Heart left ventricle (tissue), 16 donors: Measurements from ENCODE around the gene LHFPL3. TPM values are rescaled to one million over a fixed set of nuclear protein-coding genes. Genes with fewer than 3 reads are reported as not detected.

Experiments
- ATAC-seq, 4 donors: fragments of 200-7000 bp; cut with Tn5 transposase; one replicate each; pipeline ENCODE4 v1.9.1; 2020 to 2022; ENCODE audit warnings: moderate library complexity in 4 of 4, mild to moderate bottlenecking in 3 of 4, moderate number of reproducible peaks in 1 of 4
- DNase-seq, 5 donors: peaks; one replicate each; pipeline ENCODE4 v3.0.0-alpha.2; 2020
- H3K27ac ChIP-seq, 12 donors: fragments of 200-600 bp; sonication (generic) in 4 of 12; one replicate each; pipeline versions ENCODE4 v1.5.0 to v1.8.0; 2016 to 2022; ENCODE audit warnings: mild to moderate bottlenecking in 2 of 12
- H3K27me3 ChIP-seq, 9 donors: fragments of 200-600 bp; sonication (generic) in 2 of 9; one replicate each; pipeline versions ENCODE4 v1.5.1 to v1.8.0; 2016 to 2022; ENCODE audit warnings: mild to moderate bottlenecking in 3 of 9
- H3K36me3 ChIP-seq, 9 donors: fragments of 200-600 bp; sonication (generic) in 2 of 9; one replicate each; pipeline versions ENCODE4 v1.5.0 to v1.8.0; 2018 to 2022; ENCODE audit warnings: mild to moderate bottlenecking in 2 of 9
- H3K4me1 ChIP-seq, 12 donors: fragments of 200-600 bp; sonication (generic) in 4 of 12; one replicate each; pipeline versions ENCODE4 v1.5.0 to v1.8.0; 2016 to 2022; ENCODE audit warnings: mild to moderate bottlenecking in 3 of 12
- H3K4me3 ChIP-seq, 12 donors: fragments of 200-600 bp; sonication (generic) in 4 of 12; one replicate each; pipeline versions ENCODE4 v1.5.0 to v1.8.0; 2017 to 2022; ENCODE audit warnings: mild to moderate bottlenecking in 9 of 12, moderate library complexity in 4 of 12
- H3K9me3 ChIP-seq, 12 donors: fragments of 200-600 bp; sonication (generic) in 4 of 12; one replicate each; pipeline versions ENCODE4 v1.5.0 to v1.8.0; 2016 to 2022; ENCODE audit warnings: mild to moderate bottlenecking in 1 of 12
- POLR2A ChIP-seq, 2 donors: fragments of 450-650 bp; IDR thresholded peaks; one replicate each; pipeline ENCODE4 v1.6.1; 2017; ENCODE audit warnings: antibody characterized with exemption in 2 of 2, mild to moderate bottlenecking in 2 of 2, moderate library complexity in 2 of 2
- WGBS, 4 donors: extraction: QIAGEN DNeasy Blood & Tissue Kit in 2 of 4; methylation state at CpG; one replicate each; pipeline versions ENCODE4 v1.1.5 to v1.1.7; 2013 to 2018; 5-methylcytosine and 5-hydroxymethylcytosine counted together
- intact Hi-C, 10 donors: fragments of 100-400 bp; cut with DNase I; formaldehyde crosslinking; loops; one replicate each; pipeline versions ENCODE4 v1.11.1 to v1.14.2; 2022
- polyA plus RNA-seq, 2 donors: library from polyadenylated mRNA; stranded (reverse); fragments of 200-250 nt; gene quantifications; one replicate each; pipeline ENCODE4 v1.2.3, GENCODE V29; 2013
- total RNA-seq, 9 donors: library from RNA; depleted of rRNA in 2 of 9; stranded (reverse); fragments of >200 nt in 2 of 9; fragmentation: NEBNext Ultra II Directional in 3 of 9; extraction: Animal tissue kit (Norgen Biotek cat#: 25700) in 3 of 9; gene quantifications; one replicate each; pipeline versions ENCODE4 v1.1.0 to v1.2.4, GENCODE V29; 2016 to 2023
- TF ChIP-seq, protein P1 (sequence below), 12 donors: fragments of 200-600 bp; sonication (generic) in 4 of 12; IDR thresholded peaks; one replicate each; pipeline versions ENCODE4 v1.5.0 to v1.8.0; 2018 to 2022; ENCODE audit warnings: antibody characterized with exemption in 12 of 12, mild to moderate bottlenecking in 5 of 12
- donor health status: ischemic (EF 13 %, LVEDD 7.1; RV severe dilation, severe dysfunction).
- donor health status: healthy with polysubstance abuse.
- donor health status: DM: no; HTN: yes; CAD: no.
- donor health status: DM: no; HTN: no; CAD: no.
- donor health status: ischemic (EF 25% LVEDD 6.9; RV normal size, moderate dysfunction).
- donor health status: ischemic (EF 25% LVEDD 5.7; RV mildly dilated, moderate dysfunction).
- donor health status: healthy.
- donor health status: DM: yes; HTN: yes; CAD: no.
- donor health status: ischemic (EF 35%, LVEDD 5.7; RV mildly dilated, moderate dysfunction).
- donor health status: nonischemic (EF 11% LVEDD 7.7; RV severe dilation, severe dysfunction).
- donor health status: DM: yes; HTN: yes; CAD: no.
- donor health status: PGD.
- donor health status: ischemic (EF 29% LVEDD 5.4; RV normal size, mild dysfunction).
- donor health status: nonischemic (EF 23%, LVEDD 6.1; RV moderate dilation, normal function).

The LHFPL3 gene
- total and polyA plus RNA-seq, 11 donors = not detected

DNA sequence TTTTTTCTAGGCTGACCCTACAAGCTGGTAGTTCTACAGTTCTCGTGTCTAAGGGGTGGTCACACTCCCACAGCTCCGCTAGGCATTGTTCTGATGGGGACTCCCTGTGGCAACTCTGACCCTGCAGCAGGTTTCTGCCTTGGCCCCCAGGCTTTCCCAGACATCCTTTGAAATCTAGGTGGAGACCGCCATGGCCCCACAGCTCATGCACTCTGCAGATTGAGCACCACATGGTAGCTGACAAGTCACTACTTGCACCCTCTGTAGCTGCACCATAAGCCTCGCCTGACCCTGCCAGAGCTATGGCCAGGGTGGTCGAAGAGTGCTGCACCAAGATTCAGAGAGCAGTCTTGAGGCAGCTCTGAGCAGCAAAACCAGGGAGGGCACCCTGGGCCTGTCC is 275.6 kb downstream of the LHFPL3 start:
- WGBS, 4 donors = 61 to 79% (median 67%) methylated on average over 3 to 5 of the region's 5 CpGs
- H3K9me3 ChIP-seq = peaks cover 0 to 4% (median 0%) of the 10 kb centered on the region in 12 donors
- no peaks in the 10 kb centered on the region for H3K36me3 ChIP-seq
- ATAC-seq = no peak
- intact Hi-C loops = no loop called here
- no peak overlapping the region for H3K4me3 ChIP-seq
- H3K27ac ChIP-seq = no peak overlapping the region
- no peaks in the 10 kb centered on the region for H3K27me3 ChIP-seq
- no peaks in the 10 kb centered on the region for H3K4me1 ChIP-seq
- no peak for DNase-seq
- TF ChIP-seq, protein P1, sequence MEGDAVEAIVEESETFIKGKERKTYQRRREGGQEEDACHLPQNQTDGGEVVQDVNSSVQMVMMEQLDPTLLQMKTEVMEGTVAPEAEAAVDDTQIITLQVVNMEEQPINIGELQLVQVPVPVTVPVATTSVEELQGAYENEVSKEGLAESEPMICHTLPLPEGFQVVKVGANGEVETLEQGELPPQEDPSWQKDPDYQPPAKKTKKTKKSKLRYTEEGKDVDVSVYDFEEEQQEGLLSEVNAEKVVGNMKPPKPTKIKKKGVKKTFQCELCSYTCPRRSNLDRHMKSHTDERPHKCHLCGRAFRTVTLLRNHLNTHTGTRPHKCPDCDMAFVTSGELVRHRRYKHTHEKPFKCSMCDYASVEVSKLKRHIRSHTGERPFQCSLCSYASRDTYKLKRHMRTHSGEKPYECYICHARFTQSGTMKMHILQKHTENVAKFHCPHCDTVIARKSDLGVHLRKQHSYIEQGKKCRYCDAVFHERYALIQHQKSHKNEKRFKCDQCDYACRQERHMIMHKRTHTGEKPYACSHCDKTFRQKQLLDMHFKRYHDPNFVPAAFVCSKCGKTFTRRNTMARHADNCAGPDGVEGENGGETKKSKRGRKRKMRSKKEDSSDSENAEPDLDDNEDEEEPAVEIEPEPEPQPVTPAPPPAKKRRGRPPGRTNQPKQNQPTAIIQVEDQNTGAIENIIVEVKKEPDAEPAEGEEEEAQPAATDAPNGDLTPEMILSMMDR (IDR thresholded peaks at IDR 0.05) = no peak
- TF ChIP-seq POLR2A (IDR thresholded peaks at IDR 0.05) = no peak

DNA sequence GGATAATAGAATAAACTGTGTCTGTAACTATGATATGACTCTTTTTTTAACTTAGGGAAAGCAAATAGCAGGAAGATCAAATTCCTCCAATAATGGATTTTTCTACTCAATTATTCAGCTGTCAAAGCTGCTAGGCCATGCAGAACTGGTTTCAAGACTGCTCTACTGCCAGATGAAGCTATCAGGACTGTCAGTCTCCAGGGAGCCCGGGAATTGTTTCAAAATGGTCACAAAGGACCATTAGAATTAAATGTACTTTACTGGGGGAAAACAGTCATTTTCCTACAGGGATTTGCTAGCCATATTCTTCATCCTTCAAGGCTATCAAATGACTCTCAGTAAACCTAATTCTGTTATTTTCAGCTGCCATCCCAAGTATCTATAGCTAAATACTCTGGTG is 276.3 kb downstream of the LHFPL3 start:
- H3K4me3 ChIP-seq = no peak overlapping the region
- TF ChIP-seq, protein P1 (IDR thresholded peaks at IDR 0.05) = no peak
- no peak for TF ChIP-seq POLR2A (IDR thresholded peaks at IDR 0.05)
- WGBS, 4 donors = 42 to 65% (median 53%) methylated on average over 1 of the region's 1 CpG
- intact Hi-C loops = no loop called here
- no peak for ATAC-seq
- no peaks in the 10 kb centered on the region for H3K27me3 ChIP-seq
- peaks cover 0 to 4% (median 0%) of the 10 kb centered on the region in 12 donors for H3K9me3 ChIP-seq
- no peak for DNase-seq
- no peak overlapping the region for H3K27ac ChIP-seq
- H3K4me1 ChIP-seq = no peaks in the 10 kb centered on the region
- H3K36me3 ChIP-seq = no peaks in the 10 kb centered on the region

DNA sequence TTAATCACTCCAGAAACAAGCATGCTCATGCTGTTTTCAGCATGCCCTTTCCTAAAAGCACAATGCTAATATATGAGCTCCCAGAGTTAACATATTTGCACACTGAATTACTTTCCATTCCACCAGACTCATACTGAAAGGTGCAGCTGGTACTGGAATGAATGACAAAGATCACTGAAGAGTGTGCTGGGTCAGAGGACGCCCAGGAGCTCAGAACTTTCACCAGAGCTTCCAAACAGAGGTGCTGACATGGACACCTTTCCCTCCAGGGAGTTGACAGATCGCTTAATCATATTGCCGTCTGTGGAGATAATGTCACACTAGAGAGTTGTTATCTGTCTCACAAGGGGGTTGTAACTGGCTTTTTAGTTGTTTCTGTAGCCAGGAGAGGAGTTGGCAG is 292.9 kb downstream of the LHFPL3 start:
- intact Hi-C loops = no loop called here
- 10 to 15% (median 13%) methylated on average over 3 of the region's 3 CpGs for WGBS, 4 donors
- H3K36me3 ChIP-seq = no peaks in the 10 kb centered on the region
- no peaks in the 10 kb centered on the region for H3K4me1 ChIP-seq
- no peak overlapping the region for H3K27ac ChIP-seq
- H3K9me3 ChIP-seq = no peaks in the 10 kb centered on the region
- no peak overlapping the region for H3K4me3 ChIP-seq
- TF ChIP-seq POLR2A (IDR thresholded peaks at IDR 0.05) = no peak
- TF ChIP-seq, protein P1 (IDR thresholded peaks at IDR 0.05) = no peak
- ATAC-seq (no peak), DNase-seq (no peak)
- peaks cover 0 to 6% (median 0%) of the 10 kb centered on the region in 9 donors for H3K27me3 ChIP-seq

DNA sequence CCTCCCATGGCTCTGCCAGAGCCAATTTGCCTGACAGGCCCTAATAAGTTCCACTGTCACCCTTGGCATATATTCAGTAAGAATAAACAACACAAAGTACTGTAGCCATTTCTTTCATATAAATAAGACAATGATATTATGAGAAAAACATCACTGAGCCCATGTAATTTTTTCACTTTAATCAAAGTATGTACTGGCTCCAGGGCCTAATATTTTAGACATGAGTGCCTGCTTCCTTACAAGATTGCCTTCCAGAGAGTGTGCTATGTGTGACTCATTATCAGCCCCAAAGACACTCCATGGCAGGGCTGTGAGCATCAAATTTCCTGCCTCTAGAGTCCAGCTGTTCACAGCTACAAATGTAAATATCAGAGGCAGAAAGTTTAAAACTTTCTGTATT is 297.6 kb downstream of the LHFPL3 start:
- Histone ChIP-seq H3K4me1 (no peaks in the 10 kb centered on the region), H3K36me3 (no peaks in the 10 kb centered on the region), H3K27me3 (no peaks in the 10 kb centered on the region), H3K27ac (no peak overlapping the region), H3K4me3 (no peak overlapping the region), H3K9me3 (no peaks in the 10 kb centered on the region)
- ATAC-seq (no peak), DNase-seq (no peak)
- intact Hi-C loops = no loop called here
- TF ChIP-seq POLR2A (IDR thresholded peaks at IDR 0.05) = no peak
- TF ChIP-seq, protein P1 (IDR thresholded peaks at IDR 0.05) = no peak
